MM.1S (cell line): ENCODE data around the gene ATF2.

ENCODE experiments used
- DNase-seq: peaks from one replicate; pipeline ENCODE4 v3.0.0-alpha.2; 2015
- H2AFZ ChIP-seq: fragments of 300-600 bp; sonication (generic); 2 replicates; pipeline ENCODE4 v1.6.0; 2016; ENCODE audit warnings: antibody characterized with exemption, low read length
- H3F3A ChIP-seq: fragments of 300-600 bp; sonication (generic); 2 replicates; pipeline ENCODE4 v1.6.1; 2016; ENCODE audit warnings: mild to moderate bottlenecking, antibody characterized with exemption, low read length, moderate library complexity, mixed read lengths; ENCODE audit not compliant: insufficient read depth
- H3K27ac ChIP-seq: fragments of 300-600 bp; sonication (generic); 2 replicates; pipeline ENCODE4 v1.5.1; 2016; ENCODE audit warnings: mild to moderate bottlenecking, low read length
- H3K27me3 ChIP-seq: fragments of 300-600 bp; sonication (generic); replicated peaks from 2 replicates; pipeline ENCODE4 v1.6.0; 2016; ENCODE audit warnings: low read length; ENCODE audit not compliant: insufficient read depth
- H3K36me3 ChIP-seq: fragments of 300-600 bp; sonication (generic); replicated peaks from 2 replicates; pipeline ENCODE4 v1.6.1; 2016; ENCODE audit warnings: mild to moderate bottlenecking, low read length, mixed read lengths; ENCODE audit not compliant: insufficient read depth
- H3K4me1 ChIP-seq: fragments of 300-600 bp; sonication (generic); 2 replicates; pipeline ENCODE4 v1.6.1; 2016; ENCODE audit warnings: low read length, mixed read lengths
- H3K4me2 ChIP-seq: fragments of 300-600 bp; sonication (generic); 2 replicates; pipeline ENCODE4 v1.6.0; 2016; ENCODE audit warnings: low read depth, low read length
- H3K4me3 ChIP-seq: fragments of 300-600 bp; sonication (generic); 2 replicates; pipeline ENCODE4 v1.5.1; 2016; ENCODE audit warnings: low read length, mixed read lengths
- H3K79me2 ChIP-seq: fragments of 300-600 bp; sonication (generic); 2 replicates; pipeline ENCODE4 v1.6.1; 2016; ENCODE audit warnings: mixed run types, low read length, mixed read lengths
- H3K9ac ChIP-seq: fragments of 300-600 bp; sonication (generic); 2 replicates; pipeline ENCODE4 v1.6.1; 2016; ENCODE audit warnings: low read length, mixed read lengths
- H3K9me2 ChIP-seq: fragments of 300-600 bp; sonication (generic); replicated peaks from 2 replicates; pipeline ENCODE4 v1.6.1; 2016; ENCODE audit warnings: mild to moderate bottlenecking, low read length, mixed read lengths; ENCODE audit not compliant: insufficient read depth
- H3K9me3 ChIP-seq: fragments of 300-600 bp; sonication (generic); replicated peaks from 2 replicates; pipeline ENCODE4 v1.6.1; 2016; ENCODE audit warnings: mild to moderate bottlenecking, low read length, mixed read lengths; ENCODE audit not compliant: insufficient read depth
- H4K20me1 ChIP-seq: fragments of 300-600 bp; sonication (generic); 2 replicates; pipeline ENCODE4 v1.6.1; 2016; ENCODE audit warnings: mild to moderate bottlenecking, low read length, moderate library complexity, mixed read lengths; ENCODE audit not compliant: insufficient read depth
- CTCF ChIP-seq: fragments of 300-600 bp; sonication (generic); IDR thresholded peaks from 2 replicates; pipeline ENCODE4 v1.5.1; 2016; ENCODE audit warnings: antibody characterized with exemption, low read length, mixed read lengths
- EZH2 ChIP-seq: fragments of 300-600 bp; sonication (generic); optimal IDR thresholded peaks from 2 replicates; pipeline ENCODE3; 2017; ENCODE audit warnings: low read depth, mild to moderate bottlenecking, antibody characterized with exemption, low read length, mixed read lengths
- EZH2phosphoT487 ChIP-seq: fragments of 300-600 bp; sonication (generic); IDR thresholded peaks from 2 replicates; pipeline ENCODE4 v1.6.1; 2018; ENCODE audit warnings: antibody characterized with exemption, low read length

The ATF2 gene

GRCh38 chr2:175181104-175181876, 13.3 kb upstream of the ATF2 start, which contains the start of gene ATP5MC3:
Gene ATP5MC3 (minus strand): TSS chr2:175181710. CDS start chr2:175181393, 317 bp downstream.
- H3K4me2 ChIP-seq, result peak within 1 kb of the TSS; percentile 80
- peak within 1 kb of the TSS; percentile 87 for H2AFZ ChIP-seq
- H3F3A ChIP-seq, result peaks cover 27% of the 10 kb centered on the region
- H4K20me1 ChIP-seq, result peaks cover 16% of the 10 kb centered on the region; the same call in 1 of the 2 replicates
- peak within 1 kb of the TSS; percentile 99 for H3K4me3 ChIP-seq
- DNase-seq, result peak; percentile 99
- H3K4me1 ChIP-seq, result peaks cover 27% of the 10 kb centered on the region
- peaks cover 57% of the 10 kb centered on the region for H3K79me2 ChIP-seq
- H3K9me3 ChIP-seq, result no peaks in the 10 kb centered on the region
- H3K9me2 ChIP-seq, result no peaks in the 10 kb centered on the region
- H3K27ac ChIP-seq, result peak within 1 kb of the TSS; percentile 85
- no peaks in the 10 kb centered on the region for H3K27me3 ChIP-seq
- peaks cover 28% of the 10 kb centered on the region; the same call in 1 of the 2 replicates for H3K36me3 ChIP-seq
- TF ChIP-seq EZH2phosphoT487 (no peak), CTCF (peak; percentile 35)
- H3K9ac ChIP-seq, result peak within 1 kb of the TSS; percentile 98

- H3K27ac ChIP-seq, result peak overlapping the region; percentile 85
- no peaks in the 10 kb centered on the region for H3K9me3 ChIP-seq
- H3K4me2 ChIP-seq, result peak overlapping the region; percentile 80
- H3K79me2 ChIP-seq, result peaks cover 63% of the 10 kb centered on the region
- peaks cover 27% of the 10 kb centered on the region for H3F3A ChIP-seq
- no peaks in the 10 kb centered on the region for H3K9me2 ChIP-seq
- peaks cover 28% of the 10 kb centered on the region; the same call in 1 of the 2 replicates for H3K36me3 ChIP-seq
- peak overlapping the region; percentile 98 for H3K9ac ChIP-seq
- H2AFZ ChIP-seq, result peak overlapping the region; percentile 60; the same call in 1 of the 2 replicates
- peaks cover 27% of the 10 kb centered on the region for H3K4me1 ChIP-seq
- TF ChIP-seq EZH2, result no peak
- H4K20me1 ChIP-seq, result peaks cover 16% of the 10 kb centered on the region; the same call in 1 of the 2 replicates
- peak overlapping the region; percentile 99 for H3K4me3 ChIP-seq
- H3K27me3 ChIP-seq, result no peaks in the 10 kb centered on the region
- DNase-seq, result peak; percentile 51
These were observed 12.7 kb upstream of the ATF2 start for GRCh38 chr2:175180701-175181103.

GRCh38 chr2:175176624-175177023, 8.6 kb upstream of the ATF2 start:
- Histone ChIP-seq H3K4me1 (peaks cover 22% of the 10 kb centered on the region), H3K9me3 (no peaks in the 10 kb centered on the region), H3K27me3 (no peaks in the 10 kb centered on the region), H4K20me1 (peaks cover 16% of the 10 kb centered on the region; the same call in 1 of the 2 replicates), H2AFZ (no peak overlapping the region), H3K36me3 (peaks cover 28% of the 10 kb centered on the region; the same call in 1 of the 2 replicates), H3F3A (peaks cover 42% of the 10 kb centered on the region), H3K79me2 (peaks cover 60% of the 10 kb centered on the region), H3K4me2 (no peak overlapping the region), H3K4me3 (no peak overlapping the region), H3K9me2 (no peaks in the 10 kb centered on the region), H3K9ac (no peak overlapping the region), H3K27ac (no peak overlapping the region)
- DNase-seq, result no peak
- no peak for TF ChIP-seq CTCF

GRCh38 chr2:175175896-175176295, 7.9 kb upstream of the ATF2 start:
- H4K20me1 ChIP-seq, result peaks cover 16% of the 10 kb centered on the region; the same call in 1 of the 2 replicates
- H3F3A ChIP-seq, result peaks cover 44% of the 10 kb centered on the region
- no peak overlapping the region for H3K9ac ChIP-seq
- peaks cover 53% of the 10 kb centered on the region for H3K79me2 ChIP-seq
- no peak overlapping the region for H3K4me2 ChIP-seq
- no peak overlapping the region for H2AFZ ChIP-seq
- peaks cover 28% of the 10 kb centered on the region; the same call in 1 of the 2 replicates for H3K36me3 ChIP-seq
- no peaks in the 10 kb centered on the region for H3K27me3 ChIP-seq
- no peak overlapping the region for H3K4me3 ChIP-seq
- peaks cover 22% of the 10 kb centered on the region for H3K4me1 ChIP-seq
- H3K27ac ChIP-seq, result no peak overlapping the region
- DNase-seq, result no peak
- no peaks in the 10 kb centered on the region for H3K9me2 ChIP-seq
- TF ChIP-seq CTCF, result no peak
- H3K9me3 ChIP-seq, result no peaks in the 10 kb centered on the region
